HG03045 (cell line): ENCODE data around the gene DHX58.

Experiments used
- ATAC-seq: cut with Tn5 transposase; IDR thresholded peaks from one replicate; pipeline ENCODE4 v1.9.1; 2021; ENCODE audit warnings: mild to moderate bottlenecking, moderate library complexity; ENCODE audit not compliant: unreplicated experiment

The DHX58 gene

DNA sequence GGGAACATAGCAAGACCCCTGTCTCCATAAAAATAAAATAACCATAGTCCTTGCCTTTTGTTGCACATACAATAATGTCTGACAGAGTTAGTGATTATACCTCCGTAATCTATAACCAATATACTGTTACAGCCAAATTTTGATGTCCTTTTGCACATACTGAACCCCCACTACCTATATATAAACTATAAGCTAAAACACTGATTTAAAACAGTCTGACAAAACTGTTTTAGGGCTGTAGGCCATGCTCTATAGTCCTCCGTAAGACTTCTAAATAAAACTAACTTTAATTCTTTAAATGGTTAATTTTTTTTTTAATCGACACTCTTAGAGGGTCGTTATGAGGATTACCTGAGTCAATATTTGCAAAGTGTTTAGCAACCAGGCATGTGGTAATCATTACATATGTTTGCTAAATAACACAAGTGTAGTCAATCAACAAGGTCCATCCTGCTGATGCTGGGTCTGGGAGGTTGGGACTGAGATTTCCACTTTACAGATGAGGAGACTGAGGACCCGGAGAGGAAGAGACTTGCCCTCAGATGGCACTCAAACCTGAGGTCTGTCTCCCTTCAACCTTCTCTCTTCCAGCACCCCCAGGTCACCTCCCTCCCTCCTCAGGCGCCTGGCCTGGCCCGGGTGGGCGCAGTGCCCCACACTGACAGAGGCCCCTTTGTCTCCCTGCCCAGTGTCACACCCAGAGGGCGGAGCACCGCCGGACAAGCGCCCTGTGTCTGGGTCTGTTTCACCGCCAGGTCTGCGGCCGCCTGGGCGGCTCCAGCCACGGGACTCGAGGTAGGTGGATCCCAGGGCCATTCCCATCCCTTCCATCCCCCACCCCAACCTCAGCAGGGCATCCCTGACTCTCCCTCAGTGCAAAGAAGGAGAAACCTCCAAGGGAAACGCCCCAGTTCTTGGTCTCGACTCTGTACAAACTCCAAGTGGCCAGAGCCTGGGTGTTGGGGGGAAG lies 24.5 kb downstream of the DHX58 start:
- ATAC-seq = no peak

DNA sequence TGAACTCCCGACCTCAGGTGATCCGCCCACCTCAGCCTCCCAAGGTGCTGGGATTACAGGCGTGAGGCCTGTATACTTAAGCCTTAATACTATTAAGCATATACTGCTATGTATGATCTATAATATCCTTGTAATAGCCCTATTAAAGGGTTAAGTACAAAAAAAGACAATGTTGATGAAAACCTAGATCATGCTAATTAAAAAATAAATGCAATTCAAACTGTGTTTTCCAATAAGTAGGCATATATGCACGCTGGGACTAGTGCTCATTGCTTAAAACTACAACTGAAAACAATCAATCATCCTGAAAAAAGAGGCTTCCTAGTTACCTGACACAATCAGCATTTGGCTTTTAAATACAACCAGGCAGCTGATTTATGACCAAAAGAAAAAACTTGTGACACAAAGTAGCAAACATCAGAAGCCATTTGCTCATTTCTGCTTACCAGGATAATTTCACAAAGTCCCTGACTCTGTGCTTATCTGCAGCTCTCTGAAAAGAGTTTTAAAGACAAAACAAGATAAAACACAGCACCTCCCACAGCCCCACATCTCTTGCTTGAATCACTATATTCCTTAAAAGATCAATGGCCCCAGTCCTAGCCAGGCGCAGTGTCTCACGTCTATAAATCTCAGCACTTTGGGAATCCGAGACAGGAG lies 25.3 kb downstream of the DHX58 start:
- no peak for ATAC-seq

DNA sequence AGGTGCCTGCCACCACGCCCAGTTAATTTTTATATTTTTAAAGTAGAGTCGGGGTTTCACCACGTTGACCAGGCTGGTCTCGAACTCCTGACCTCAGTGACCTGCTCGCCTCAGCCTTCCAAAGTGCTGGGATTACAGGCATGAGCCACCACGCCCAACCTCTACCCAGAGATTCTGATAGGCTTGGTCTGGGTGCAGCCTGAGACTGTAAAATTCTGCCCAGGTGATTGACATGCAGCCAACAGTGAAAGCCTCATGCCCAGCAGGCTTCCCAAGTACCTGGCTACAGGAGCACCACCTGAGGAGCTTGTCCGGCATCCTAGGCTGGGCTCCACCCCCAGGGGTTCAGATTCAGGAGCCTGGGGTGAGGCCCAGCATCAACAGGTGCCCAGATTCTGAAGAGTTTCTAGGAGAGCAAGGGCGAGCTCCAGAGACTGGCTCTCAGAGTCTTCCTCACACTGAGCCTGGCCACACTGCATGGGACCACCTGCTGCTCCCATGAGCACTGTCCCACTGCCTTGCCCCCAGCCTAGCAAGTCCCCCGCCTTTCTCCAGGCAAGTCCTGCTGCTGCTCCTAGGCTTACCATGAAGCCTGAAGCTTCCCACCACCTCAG lies 30.9 kb downstream of the DHX58 start:
- no peak for ATAC-seq

DNA sequence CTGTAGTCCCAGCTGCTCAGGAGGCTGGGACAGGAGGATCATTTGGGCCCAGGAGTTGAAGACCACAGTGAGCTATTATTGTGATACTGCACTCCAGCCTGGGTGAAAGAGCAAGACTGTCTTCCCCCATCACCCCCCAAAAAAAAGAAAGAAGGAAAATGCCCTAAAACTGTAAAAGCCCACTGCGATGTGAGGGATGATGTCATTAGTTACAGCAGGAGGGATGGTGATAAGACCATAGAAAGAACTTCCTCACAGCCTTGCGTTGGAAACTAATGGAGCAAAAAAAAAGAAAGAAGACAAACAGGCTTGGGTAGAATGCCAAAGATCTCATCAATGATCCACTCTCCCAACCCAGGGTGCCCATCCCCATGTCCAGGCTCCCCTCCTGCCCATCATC lies 33.0 kb downstream of the DHX58 start:
- no peak for ATAC-seq

DNA sequence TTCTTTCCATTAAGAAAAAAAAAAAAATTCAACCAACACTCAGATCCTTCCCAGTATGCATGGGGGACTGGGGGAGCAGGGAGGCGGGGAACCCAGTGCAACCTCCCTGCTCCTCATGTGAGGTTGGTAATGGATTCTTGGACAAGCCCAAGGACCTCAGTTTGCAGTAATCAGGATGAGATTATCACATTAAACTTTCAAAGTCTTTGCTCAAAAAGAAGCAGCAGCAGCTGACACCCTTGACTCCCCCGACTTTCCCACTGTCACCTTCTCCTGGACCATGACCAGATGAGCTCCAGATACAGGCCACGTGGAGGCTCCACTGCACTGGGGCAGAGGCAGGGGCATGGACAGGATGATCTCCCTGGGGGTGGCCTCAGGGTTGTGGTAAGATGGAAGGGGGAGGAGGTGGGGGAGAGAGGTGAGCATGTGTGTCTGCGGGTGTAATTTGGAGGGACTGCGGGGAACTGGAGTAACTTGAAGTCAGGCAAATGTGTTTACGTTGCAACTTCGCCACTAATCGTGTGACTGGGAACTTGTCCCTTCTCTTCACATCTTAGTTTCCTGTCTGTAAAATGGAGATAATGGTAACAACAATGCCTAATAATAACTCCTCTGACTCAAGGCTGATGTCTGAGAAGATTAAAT lies 34.0 kb downstream of the DHX58 start:
- no peak for ATAC-seq

DNA sequence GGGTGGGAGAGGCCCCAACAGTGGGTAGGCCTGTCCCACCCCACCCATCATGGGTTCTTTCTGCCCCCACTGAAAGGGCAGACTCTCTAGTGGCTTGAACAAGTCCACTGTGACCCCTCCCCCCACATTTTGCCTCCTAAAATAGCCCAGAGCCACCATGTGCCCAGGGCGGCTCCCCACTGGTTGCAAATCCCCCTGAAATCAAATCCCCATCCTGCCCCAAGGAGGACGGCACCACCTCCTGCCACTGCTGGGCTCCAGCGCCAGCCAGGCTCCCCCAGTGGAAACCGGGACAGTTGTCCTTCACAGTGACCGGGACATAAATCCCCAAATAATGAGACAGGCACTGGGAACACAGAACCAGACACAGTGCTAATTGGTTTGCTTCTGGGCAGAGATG lies 34.8 kb downstream of the DHX58 start:
- ATAC-seq = no peak

DNA sequence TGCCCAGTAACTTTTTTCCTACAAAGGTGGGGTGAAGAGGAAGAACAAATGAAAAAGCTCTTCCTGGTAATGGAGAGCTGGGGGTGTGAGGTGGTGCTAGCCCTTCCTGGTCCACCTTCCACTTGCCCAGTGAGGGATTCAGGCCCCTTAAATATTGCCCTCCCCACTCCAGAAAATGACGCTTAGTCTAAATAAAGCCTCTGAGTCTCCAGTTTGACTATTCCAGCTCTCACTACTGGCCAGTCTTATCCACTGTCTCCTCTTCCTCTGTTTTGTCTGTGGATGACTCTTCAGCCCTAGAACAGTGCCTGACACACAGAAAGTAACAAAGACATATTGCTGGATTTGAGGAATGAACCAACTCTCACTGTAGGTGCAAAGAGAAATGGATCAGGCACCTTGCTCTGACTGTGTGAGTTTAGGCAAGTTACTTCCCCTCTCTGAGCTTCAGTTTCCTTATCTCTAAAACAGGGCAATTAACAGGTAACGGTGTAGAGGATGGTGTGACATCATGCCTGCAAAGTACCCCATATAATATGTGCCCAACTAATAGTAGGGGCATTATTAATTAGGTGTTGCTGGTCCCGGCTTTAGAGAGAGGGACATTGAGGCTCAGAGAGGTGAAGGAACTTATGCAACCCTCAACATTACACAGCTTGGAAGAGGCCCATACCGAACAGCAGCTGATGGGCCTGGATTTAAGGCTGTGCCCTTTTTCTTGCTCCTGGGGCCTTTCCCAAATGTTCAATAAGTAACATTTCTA lies 35.5 kb downstream of the DHX58 start:
- no peak for ATAC-seq

DNA sequence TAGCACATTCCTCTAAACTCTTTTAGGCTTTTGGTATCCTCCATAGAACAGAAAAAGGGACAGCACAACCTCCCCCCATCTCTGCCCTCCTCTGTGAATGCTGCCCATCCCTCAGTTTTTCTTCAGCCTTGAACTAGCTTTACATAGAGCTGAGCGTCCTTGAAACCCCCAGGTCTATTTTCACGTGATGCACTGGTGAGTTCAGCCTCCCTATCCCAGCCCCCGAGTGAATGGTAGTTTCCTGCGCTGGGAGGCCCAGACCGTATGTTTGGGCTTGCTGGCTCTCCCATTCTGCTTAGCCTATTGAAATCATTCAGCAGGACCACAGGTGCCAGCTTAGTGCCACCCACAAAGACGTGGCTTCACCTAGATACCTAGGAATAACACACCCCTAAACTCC lies 36.7 kb downstream of the DHX58 start:
- no peak for ATAC-seq

DNA sequence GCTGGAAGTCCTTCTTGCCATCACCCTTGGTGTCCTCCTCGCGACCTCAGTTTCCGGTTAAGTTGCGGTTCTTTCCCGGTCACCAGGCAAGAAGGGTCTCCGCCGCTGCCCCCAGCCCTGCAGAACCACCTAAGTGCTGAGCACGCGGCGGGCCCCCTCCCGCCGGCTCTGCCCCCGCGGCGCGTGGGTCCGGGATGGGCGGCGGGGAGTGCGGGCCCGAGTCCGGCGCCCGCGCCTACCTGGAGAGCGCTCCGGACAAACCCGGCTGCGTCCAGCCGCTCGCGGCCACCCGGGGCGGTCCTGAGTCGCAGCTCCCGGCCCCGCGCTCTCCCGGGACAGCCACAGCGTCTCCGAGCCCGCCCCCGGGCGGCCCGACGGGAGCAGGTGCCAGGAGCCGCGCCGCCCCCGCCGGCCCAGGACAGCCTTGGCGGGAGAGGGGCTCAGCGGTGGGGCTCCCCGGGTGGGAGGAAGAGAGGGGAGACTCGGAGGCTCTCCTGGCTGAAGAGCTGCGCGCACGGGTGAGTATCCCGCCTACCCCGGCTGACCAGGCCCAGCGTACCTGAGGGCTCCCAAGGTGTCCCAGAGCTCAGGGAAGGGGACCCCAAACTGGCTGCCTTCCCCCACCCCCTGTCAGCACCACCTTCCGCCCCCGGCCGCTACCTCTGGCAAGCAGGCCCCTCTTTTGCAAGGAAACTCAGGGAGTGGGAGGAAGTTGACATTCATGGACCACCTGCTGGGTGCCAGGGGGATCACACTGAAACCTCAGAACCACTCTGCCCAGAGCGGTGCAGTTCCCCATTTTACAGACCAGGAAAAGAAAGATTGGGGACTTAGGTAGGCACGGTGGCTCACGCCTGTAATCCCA lies 40.0 kb downstream of the DHX58 start:
- no peak for ATAC-seq

DNA sequence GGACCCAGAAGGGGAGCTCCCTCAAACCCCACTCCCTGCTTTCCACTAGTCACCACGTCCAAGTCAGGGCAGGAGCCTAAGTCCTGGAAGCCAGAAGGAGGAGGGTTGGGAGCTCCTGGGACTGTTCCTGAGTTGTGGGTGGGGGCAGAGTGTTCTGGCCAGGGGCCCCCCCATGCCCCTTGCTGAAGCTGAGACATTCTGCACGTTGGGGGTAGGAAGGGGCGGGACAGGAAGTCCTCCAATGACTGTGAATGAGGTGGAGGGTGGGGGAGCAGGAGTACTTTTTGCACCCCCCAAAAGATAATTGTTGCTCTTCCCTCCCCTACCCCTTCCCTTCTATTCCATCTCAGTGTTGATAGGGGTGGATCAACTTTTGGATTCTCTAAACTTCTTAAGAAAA lies 40.7 kb downstream of the DHX58 start:
- no peak for ATAC-seq

DNA sequence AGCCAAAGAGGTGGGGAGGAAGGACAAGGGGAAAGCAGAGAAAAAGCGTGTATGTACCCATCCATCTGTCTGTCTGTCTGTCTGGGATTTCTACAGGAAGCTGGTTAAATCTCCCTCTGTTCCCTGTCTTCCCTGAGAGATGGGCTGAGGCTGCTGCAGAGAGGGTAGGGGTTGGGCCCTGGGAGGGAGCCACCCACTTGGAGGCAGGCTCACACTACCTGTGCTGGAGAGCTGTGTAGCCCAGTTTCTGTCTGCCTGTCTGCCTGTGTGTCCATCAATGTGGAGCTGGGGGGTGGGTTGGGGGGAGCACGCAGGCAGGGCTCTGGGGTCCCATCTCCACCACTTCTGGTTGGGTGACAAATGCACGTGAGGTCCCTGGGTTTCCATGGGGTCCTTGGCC lies 43.5 kb downstream of the DHX58 start:
- no peak for ATAC-seq

DNA sequence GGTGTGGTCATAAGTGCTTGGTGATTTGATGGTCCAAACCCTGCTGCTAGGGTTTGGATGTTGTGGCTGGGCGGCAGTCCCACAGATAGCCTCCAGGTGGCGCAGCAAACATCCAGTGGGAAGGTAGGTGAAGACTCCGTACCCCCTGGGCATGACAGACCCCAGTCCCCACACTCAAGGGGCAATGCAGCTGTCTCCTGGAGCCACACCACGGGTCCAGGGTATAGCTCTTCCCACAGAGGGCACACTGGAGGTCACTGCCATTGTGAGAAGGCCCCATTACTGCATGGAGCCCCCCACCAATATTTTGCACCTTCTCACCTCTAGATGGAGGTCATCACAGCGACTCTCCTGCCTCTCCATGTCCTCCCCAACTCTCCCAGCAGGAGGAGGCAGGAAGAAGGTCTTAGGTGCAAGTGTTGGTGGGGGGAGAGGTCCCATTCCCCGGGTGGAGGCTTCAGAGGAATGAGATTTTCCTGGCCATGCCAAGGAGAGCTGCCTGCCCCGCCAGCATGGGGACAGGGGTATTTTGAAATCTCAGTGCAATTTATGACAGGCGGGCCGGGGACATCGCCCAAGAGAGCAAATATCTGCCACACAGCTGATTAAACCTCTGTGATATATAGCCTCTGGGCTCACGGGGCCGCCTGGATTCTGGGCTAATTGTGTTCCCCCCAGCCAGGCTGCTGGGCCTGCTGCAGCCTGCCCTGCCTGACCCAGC lies 45.0 kb downstream of the DHX58 start:
- ATAC-seq = no peak

DNA sequence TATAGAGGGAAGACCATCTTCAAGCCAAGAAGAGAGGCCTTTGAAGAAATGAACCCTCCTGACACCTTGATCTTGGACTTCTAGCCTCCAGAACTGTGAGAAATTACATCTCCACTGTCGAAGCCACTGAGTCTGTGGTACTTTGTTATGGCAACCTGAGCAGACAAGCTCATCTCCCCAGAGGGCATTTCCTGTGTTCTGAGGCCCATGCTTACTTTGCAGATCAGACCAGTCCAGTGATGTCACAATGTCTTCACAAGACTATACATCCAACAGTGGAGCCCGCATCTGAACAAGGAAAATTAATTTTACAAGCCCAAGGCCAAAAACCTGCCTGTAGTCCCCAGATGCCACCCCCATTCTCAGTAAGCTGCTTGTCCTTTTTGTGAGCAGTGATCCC lies 47.3 kb downstream of the DHX58 start:
- no peak for ATAC-seq

DNA sequence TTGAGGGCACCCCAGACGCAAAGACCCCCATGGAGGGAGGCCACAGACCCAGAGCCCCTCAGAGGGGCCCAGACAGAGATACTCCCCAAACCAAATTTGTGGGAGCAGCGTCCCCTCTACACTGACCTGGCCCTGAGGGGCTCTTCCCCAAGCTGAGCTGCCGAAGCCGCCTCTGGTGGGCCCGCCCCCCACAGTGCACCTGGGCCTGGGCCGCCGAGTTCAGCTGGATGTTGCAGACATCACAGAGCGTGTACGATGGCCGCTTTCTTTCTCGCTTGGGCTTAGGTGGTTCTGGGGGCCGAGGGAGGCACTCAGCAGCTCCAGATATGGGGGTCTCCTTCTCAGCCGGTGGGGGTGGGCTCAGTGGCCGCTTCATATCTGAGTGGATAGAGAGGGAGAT lies 49.8 kb downstream of the DHX58 start:
- no peak for ATAC-seq

DNA sequence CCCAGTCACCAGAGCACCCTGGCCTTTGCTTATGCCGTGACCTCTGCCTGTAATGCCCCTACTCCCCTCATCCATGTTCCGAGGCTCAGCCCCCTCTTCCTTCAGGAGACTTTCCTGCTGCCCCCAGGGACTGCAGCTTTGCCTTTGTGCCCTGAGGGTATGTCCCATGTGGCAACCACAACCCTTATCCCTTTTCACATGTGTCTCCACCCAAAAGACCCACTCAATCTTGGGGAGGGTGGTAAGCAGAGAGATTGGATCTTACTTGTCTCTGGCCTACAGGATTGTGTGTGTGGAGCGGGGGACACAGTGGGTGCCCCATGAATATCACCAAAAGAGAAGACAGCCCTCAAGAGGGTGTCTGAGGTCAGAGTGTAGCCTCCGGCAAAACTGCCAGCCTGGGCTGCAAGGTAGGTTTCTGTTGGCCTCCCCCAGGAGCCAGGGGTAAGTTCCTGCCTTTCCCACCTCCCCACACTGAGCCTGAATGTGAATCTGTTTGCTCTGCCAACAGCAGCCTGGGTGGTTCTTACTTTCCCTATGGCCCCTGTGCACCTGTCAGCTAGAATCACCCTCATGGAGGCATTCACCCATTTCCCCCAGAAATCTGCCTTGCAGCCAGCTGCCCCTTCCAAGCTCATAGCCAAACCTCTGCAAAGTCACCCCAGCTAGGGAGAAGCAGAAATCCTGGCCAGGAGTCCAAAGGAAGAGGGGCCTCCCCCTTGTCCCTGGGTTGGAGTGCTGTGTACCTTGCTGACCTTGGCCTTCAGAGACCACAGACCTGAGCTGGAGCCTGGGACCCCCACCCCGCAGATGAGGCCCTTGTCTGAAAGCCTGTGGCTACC lies 50.6 kb downstream of the DHX58 start:
- no peak for ATAC-seq

DNA sequence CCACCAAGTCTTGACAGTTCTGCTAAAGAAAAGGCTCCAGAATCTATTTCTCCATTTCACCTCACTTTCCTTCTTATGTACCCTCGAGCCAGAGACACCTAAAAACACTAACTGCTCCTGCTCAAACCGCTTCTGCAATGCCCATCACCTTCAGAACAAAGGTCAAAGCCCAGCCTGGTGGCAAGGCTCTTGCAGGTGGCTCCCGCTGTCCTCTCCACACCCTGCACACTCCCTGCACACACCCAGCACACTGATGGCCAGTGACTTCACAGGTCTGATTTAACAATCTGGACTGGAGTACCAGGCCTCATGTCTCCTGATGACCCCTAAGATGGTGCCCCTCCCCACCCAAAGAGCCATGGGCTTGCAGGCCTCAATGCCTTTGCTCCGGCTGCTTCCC lies 52.3 kb downstream of the DHX58 start:
- no peak for ATAC-seq

DNA sequence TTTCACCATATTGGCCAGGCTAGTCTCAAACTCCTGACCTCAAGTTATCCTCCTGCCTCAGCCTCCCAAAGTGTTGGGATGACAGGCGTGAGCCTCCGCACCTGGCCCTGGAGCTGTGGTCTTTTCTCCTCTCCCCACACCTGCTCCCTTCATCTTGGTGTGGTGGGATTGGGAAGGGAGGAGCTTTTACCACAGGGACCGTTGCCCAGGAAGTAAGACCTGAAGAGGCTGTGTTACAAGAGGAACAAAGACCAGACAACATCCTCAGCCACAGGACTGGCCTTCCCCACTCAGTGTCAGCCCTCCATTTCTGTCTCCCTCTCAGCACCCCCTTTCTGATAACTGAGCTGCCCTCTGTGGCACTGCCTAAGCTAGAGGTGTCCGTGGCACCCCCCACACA lies 52.7 kb downstream of the DHX58 start:
- no peak for ATAC-seq

DNA sequence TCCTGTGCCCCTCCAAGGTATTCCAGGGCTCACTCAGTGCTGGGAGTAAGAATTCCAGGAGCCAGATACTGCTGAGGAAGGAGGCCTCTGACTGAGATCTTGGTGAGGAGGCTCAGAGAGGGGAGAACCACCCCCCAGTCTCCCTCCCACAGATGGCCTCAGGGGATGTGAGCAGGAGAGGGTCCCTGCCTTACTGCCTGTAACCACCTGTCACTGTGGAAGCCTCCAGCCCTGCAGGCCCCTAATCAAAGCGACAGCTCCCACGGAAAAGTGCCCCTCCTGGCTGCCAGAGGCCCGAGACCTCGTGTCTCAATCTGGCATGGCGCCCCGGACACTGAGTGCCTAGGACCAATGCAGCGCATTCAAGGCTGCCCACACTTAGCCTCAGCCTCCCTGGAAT lies 54.5 kb downstream of the DHX58 start:
- ATAC-seq = no peak
